NCI-H146 treated with DMSO at 0.1 percent for 48 hours (cell line): ENCODE data around the gene DCLK3.

Experiments
- DNase-seq: peaks from one replicate; lab custom pipeline; 2025; ENCODE audit not compliant: unreplicated experiment; lab: John Stamatoyannopoulos, UW

Gene DCLK3

DNA sequence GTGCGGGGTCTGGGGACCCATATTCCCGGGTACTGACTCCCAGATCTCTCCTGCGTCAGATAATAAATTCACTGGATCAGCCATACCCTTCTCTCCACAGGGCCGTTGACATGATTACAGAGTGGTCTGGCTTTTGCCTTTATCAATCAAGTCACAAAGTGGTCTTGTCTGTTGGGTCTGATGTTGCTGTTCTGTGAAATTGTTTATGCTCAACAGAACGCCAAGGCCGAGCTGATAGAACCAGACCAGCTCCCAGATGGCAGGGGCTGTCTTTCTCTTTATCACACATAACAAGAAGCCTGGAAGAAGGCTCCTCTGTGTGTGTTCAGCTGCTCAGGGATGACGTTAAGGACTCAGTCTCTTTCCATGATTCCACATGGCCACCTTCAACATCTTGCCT lies 751 bp upstream of the DCLK3 start:
- no peak for DNase-seq

DNA sequence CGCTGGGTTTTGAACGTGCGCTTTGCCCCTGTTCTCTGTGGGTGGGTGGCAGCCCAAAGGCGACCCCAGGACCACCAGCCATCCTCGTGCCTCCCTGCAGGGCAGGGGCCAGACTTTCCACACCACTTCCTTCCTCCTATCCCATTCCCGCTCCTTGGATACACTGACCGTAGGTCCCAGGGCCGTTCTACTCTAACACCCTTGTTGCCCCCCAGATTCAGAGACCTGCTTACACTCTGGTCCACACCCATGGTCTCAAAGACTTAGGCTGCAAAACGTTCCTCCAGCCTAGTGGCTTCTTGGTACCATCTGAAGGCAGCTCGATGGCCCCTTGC lies 318 bp upstream of the DCLK3 start:
- DNase-seq: no peak

DNA sequence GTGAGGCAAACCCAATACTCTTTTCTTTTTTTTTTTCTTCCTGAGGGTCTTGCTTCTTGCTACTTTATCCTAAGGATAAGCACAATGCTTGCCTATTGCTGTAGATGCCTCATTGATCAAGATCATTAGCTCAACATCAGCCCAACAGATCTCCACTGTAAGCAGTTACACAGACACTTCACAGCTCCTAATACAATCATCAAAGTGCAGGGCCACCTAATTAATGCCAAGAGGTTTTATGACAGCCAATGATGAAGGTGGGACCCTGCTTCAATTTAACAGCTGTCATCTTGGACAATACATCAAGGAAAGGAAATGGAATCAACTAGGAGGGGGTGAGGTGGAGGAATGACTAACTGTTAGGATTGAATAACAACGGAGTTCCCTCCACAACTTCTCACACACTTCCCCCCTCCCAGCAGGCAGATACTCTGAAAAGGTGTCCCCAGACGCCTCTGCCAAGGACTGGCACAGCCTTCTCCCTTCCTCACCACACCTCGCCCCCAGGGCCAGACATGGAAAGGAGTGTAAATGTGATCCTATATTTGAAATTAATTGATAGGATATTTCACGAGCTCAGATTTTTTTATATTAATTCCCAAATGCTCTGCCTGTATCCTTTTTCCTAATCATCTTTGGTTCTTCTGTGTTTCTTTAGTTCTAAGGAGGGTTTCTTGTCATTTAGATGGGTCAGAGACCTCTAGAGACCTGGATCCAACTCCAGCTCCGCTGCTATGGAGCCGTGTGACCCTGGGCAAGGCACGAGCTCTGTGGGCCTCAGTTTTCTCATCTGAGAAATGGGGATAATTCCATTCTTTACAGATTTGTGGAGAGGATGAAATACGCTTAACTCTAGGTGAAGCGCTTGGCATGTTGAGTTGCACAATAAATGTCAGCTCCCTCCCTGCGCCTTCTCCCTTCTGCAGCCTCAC lies 1.2 kb downstream of the DCLK3 start:
- no peak for DNase-seq

DNA sequence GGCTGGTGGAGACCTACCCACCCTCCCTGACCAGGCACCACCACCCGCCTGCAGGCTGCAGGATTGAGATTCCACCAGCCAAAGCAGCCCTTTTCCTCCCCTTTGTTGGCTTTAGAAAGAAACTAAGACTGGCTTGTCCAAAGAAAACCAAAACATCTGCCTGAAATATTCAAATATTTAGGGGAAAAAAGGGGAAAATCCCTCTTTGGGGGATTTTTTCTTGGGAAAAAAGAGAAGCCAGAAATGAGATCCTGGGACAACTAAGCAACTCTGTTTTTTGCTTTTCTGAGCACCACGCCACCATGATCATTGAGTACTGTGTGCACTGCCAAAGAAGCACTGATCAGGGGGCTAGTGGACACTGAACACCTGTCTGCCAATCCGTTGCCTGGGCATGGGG lies 2.6 kb downstream of the DCLK3 start:
- no peak for DNase-seq

DNA sequence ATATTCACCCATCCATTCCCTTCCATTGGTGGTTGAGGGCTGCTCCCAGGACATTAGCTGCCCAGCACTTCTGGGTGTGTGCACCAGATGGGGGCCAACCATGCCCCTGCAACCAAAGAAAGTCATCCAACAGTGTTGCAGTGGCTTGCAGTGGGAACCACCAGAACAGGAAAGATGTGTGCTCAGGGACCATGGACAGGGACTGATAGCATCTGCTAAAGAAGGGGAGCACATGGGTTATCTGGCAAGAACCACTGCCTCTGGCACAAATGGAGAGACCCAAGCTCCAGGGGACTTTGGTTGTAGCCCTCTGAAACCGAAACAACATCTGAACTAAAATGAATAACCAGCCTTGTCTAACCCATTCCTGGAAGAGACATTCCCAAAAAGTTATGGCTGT lies 8.1 kb downstream of the DCLK3 start:
- DNase-seq: no peak

DNA sequence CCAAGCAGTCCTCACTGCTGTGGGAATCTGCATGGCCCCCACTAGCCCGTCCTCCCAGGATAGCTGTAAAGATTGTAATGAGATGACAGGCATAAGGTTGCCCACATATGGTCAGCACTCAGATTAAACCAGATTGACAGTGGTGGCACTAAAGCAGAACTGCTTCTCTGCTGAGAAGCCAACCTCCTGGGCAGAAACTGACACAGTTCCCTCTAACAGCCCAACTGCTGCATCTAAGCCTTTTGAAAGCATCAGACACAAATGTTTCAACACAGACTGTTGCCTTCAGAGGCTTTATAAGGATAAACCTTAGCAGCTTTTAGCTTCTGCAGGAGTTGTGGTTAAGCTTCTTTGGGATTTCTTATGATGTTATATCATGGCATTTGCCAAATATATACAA lies 13.0 kb downstream of the DCLK3 start:
- no peak for DNase-seq

DNA sequence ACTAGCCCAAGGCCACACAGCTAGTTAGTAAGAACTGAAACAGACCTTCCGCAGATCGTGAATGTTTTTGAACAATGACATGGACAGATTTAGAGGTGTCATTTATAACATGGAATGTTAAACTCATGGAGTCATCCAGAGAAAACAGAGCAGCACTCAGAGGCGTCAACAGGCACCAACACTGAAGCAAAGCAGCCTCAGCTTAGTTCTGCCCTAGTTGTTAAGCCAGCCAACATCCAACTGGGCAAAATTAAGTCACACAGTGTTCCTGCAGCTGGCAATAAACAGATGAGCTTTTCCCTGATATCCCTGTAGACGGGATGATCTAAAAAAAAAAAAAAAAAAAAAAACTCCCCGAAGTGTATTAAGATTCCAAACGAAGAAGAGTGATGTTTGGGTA lies 13.6 kb downstream of the DCLK3 start:
- DNase-seq: no peak

DNA sequence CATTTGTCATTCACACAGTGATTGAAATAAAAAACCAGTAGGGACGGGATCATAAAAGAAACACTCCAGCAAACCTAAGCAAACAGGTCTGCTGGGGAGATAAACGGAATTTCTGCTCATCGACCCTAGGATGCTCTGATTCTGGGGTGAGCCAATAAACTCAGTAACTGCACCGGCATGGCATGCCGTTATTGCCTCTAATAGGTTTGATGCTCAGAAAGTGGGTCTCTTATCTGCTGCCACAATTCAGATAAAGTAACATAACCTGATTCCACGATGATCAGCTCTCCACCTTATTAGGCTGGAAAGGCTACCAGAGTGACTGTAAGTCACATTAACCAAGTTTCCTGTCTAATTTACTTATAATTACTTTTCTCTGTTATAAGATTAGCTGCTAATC lies 19.6 kb downstream of the DCLK3 start:
- DNase-seq: no peak

DNA sequence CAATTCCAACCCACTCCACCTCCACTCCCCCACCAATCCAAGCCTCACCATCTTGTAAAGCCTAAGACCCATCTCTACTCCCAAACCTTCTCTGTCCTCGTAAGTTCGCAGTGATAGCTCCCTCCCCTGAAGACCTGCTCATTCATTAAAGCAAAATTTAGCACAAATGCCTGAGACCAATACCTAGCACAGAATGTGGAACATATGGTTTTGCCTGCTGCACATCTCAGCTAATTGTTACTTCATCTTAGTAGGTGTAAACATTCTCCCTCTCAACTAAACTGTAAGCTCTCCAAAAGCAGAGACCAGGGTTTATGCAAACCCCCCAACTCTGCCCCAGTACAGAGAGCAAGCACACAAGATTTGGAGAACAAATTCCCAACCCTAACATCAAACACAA lies 20.5 kb downstream of the DCLK3 start:
- DNase-seq: no peak

DNA sequence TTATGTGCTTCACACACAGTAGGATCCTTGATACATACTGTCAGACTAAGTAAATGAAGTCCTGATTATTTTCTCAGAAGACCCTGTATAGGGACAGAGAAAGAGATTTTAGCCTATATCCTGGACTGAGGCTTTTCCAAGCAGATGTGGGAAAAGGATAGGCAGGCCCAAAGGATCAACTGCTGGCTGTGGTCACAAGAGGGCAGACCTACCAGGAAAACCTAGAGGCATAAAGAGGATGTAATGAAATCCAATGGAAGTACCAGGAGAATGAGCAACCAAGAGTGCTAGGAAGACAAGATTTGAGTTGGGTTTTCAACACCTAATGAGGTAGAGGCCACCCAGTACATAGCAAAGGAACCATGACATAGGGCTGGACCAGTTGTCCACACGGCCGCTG lies 23.1 kb downstream of the DCLK3 start:
- DNase-seq: no peak

DNA sequence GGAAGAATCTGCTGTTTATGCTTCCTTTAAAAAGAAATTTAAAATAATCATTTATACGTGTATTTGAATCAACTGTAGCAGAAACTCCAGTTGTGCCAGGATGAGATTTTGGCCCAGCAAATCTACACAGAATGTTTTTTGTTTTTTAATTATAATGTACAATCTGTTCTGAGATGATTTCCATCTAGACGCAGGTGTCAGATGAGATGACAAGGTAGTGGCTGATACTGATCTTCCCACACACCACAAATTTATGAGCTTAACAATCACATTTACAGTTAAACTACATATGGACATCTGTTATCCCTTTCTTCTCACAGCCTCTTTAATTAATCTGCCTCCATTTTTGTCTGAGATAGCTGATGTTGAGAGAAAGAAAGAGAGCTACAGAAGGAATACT lies 23.6 kb downstream of the DCLK3 start:
- no peak for DNase-seq

DNA sequence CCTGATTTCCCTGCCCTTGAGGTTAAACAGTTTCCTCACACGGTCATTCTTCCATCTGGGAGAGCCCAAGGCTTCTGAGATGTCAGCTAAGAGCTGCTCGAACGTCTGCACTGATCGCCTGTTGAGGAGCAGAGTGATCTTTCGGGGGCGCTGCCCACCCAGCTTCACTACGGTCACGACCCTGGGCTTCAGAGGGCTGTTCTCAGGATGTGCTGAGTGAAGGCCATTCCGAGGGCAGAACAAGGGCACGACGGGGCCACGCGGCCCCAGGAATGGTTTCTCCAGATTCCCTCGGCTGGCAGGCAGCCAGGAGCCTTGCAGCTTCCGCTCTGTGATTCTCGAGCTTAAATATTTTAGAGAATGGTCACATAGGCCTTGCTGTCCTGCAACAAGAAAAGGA lies 25.7 kb downstream of the DCLK3 start:
- no peak for DNase-seq

DNA sequence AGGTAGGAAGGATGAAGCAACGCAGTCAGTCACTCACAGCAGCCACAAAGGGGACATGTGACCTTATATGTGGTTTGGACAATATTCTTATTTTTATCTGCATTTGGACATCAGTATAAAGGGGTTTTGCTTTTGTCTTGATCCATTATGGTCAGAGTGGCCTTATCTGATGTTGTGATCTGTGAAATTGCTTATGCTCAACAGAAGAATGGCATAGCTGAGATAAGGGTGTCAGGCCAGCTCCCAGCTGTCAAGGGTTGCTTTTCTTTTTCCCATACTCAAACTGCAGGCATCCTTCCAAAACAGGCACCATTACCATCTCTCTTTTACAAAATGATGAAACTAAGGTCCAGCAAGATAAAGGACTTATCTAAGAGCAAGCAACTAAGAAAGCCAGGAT lies 28.1 kb downstream of the DCLK3 start:
- DNase-seq: no peak

DNA sequence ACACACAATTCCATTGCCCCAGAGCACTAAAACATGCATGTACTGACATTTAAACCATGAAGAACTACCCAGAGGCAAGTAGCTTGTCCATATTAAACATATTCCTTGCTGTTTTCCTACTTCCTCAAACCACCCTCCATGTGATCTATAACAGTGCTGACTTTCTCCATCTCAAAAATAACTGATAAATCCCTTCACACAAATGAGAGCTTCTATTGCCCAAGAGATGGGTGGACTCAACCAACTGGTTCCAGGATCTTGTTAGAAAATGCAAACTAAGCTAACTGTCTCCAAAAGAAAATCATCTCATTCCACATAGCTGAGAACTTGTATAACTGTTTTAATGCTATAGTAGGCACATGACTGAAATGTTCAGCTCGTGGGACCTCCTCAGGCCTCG lies 29.6 kb downstream of the DCLK3 start:
- DNase-seq: no peak

DNA sequence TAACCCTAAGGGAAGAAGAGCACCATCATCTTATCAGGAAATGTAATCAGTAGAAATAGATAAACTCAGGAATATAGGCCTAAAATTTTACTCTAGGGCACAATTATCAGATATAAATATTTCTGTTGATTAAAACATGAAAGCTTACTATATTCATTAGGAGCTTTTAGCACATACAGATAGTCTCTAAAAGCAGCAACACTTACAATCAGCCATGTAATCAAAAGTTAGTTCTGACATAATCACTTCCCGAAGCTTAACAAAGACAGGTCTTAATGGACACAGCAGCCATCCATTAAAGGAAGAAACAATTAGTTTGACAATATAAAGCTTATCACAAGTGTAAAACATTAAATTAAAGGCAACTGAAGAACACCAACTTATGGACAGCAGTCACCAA lies 30.6 kb downstream of the DCLK3 start:
- no peak for DNase-seq

DNA sequence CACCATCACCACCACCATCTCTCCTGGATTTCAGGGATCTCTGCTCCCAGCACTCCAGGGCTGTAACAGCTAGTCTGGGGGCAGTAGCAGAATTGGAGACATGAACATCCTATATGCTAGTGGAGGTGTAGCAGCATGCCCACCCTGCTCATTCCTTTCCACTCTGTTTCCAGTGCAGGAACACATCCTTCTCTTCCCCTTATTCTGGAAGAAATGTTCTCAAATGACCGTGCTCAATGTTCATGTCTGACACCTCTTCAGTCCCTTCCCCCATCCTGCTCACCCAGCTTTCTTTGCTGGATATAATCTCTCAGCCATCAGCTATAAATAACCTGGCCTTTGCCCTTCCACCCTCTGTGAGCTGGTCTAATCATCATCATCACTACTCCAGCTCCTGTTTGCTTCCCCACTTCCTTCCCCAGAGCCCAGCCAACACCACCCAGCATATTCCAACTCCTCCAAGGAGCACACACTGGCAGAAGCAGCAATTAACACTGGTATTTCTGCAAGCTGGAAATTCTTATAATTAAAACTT lies 31.1 kb downstream of the DCLK3 start:
- no peak for DNase-seq

DNA sequence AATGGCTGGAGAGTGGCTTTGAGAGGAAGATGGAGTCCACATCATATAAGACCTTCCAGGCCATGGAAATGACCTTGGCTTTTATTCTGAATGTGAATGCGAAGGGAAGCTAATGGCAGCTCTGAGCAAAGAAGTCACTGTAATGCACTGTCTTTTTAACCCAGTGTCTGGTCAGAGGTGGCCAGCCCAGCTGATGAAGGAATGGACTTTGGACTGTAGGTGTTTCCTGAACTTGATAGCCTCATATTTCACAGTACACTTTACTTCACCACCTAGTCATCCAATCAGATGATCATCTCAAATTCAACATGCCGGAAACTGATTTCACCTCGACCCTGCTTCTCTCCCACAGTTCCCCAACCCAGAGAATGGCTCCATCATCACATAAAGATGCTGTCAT lies 33.4 kb downstream of the DCLK3 start:
- DNase-seq: no peak

DNA sequence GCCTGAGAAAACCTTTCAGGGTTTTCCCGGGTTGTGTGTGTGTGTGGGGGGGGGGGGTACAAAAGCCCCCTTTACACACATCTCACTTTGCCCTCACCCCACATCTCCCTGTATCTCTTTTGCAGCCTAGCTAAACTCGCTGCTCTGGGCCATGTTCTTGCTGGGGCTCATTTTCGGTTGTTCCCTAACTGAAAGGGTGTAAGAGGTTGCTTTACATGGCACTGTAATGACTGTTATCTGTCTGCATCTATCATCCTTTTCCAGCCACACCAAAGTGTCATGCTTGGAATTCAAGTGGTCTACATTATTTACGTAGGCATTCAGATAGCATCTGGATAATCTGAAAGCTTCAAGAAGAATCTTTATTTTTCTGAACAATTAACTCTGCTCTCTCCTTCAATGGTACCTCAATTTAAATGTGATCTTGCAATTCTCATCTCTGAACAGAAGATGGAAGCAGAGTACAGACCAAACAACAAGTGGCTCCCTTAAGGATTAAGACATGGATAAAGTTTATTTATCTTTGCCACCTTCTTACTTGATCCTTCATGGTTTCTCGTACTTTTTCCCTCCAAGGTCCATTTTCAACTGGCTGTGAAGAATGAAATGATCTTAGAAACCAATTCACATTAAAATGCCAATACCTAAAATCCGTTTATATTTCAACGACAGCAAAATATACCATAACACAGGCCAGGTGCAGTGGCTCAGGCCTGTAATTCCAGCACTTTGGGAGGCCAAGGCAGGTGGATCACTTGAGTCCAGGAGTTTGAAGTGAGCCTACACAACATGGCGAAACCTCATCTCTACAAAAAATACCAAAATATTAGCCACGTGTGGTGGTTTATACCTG lies 34.9 kb downstream of the DCLK3 start:
- DNase-seq: no peak

DNA sequence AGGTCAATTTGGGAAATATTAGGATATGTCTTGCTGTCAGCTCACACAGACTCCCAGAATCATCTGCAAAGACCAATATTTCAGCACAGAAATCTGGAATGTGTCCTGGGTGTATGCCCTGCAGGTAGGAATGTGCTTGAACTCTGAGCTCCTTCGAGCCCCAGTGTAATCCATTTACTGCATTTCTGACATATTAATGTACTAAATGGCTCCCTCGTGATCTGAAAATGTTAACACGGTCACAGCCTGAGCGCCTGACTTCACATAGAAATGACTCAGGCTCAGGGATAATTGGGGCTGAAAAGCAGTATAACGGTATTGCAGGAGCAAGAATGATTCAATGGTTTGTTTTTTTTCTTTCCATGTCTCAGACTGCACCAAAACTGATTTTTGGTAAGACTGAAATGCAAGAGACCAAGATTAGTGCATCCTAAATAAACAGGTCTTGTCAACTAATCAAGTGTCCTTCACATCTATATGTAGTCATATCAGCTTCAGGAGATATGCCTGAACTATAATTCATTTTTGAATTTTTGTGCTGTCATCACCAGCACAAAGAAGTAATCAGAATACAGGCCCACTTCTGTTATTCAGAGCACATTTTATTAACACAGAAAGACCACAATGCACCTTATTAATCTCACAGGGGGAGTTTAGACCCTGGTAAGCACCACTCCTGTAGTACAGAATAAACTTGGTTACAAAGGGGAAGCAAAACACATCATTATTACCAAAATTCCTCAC lies 49.8 kb downstream of the DCLK3 start:
- DNase-seq: no peak

DNA sequence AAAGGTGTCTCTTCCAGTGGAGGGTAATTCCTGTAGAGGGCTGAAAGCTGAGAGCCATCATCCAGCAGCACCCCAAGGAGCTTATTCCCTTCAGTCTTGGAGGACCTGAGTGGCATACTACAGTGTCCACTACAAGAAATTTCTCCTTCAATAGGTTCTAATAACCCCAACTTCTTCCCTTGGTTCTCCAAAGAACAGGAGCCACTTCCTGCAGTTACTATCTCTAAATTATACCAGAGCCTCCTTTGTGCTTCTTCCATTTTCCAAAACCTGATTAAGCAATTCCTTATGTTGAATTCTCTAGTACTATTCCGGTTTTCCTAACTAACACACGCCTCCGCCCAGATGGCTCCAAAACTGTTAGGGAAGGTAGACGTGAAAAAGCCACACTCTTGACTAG lies 50.4 kb downstream of the DCLK3 start:
- no peak for DNase-seq

DNA sequence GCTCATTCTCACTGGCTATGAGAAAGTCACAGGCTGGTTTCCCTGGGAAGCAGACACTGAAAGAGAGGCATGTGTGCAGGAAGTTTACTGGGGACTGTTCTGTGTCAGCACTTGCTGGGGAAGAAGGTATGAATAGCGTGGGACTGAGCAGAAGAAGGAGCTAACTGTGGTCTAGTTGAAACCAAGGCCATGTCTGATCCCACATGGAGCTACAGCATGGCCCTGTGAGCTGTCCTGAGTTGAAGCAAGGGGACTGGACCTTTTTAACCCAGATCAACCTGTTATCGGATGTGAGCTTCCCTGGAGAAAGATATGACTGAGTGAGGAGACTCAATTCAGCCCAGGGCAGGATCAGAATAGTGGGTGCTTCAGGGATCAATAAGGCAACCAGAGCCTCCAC lies 53.7 kb downstream of the DCLK3 start:
- no peak for DNase-seq
